IMR-90 (cell line): ENCODE data around the gene RAB34. TPM values are rescaled to one million over a fixed set of nuclear protein-coding genes. Genes with fewer than 3 reads are reported as not detected.

Source experiments
- ATAC-seq: fragments of 200-7000 bp; cut with Tn5 transposase; 2 replicates; pipeline ENCODE4 v1.9.1; 2020; ENCODE audit warnings: low read depth, mild to moderate bottlenecking, moderate library complexity
- BruUV-seq: library from RNA; stranded (reverse); fragments of 400-500 nt; replicated peaks from 2 replicates; lab custom pipeline; 2021; lab: Mats Ljungman, UMichigan
- CTCF ChIA-PET: fragments of 300-600 bp; formaldehyde crosslinking; extraction: SDS; loops from one replicate; lab custom pipeline; 2021; ENCODE audit warnings: antibody characterized with exemption; lab: Yijun Ruan, JAX
- POLR2A ChIA-PET: fragments of 300-600 bp; sonication (Branson Sonifier 250); formaldehyde crosslinking; loops from one replicate; lab custom pipeline; 2022; ENCODE audit warnings: antibody characterized with exemption; ENCODE audit not compliant: unreplicated experiment; lab: Charles Lee
- DNase-seq: peaks from one replicate; pipeline ENCODE4 v3.0.0; 2013
- H2AFZ ChIP-seq: replicated peaks from 2 replicates; pipeline ENCODE3; 2013; ENCODE audit warnings: low read length, mild to moderate bottlenecking; ENCODE audit not compliant: poor library complexity
- H2AK5ac ChIP-seq: 2 replicates; pipeline ENCODE4 v1.6.1; 2013; ENCODE audit warnings: low read depth, low read length, inconsistent platforms
- H2AK9ac ChIP-seq: replicated peaks from 2 replicates; pipeline ENCODE3; 2013; ENCODE audit warnings: mild to moderate bottlenecking, low read depth, low read length, moderate library complexity; ENCODE audit not compliant: poor library complexity
- H2BK120ac ChIP-seq: 2 replicates; pipeline ENCODE4 v1.6.1; 2013; ENCODE audit warnings: low read depth, low read length, inconsistent platforms
- H2BK15ac ChIP-seq: 3 replicates; pipeline ENCODE4 v1.6.1; 2013; ENCODE audit warnings: low read depth, low read length, inconsistent platforms
- H2BK20ac ChIP-seq: 2 replicates; pipeline ENCODE4 v1.6.1; 2013; ENCODE audit warnings: low read depth, mild to moderate bottlenecking, inconsistent platforms, low read length, moderate library complexity
- H2BK5ac ChIP-seq: 2 replicates; pipeline ENCODE4 v1.6.1; 2013; ENCODE audit warnings: mild to moderate bottlenecking, low read depth, low read length, inconsistent platforms; ENCODE audit not compliant: poor library complexity, severe bottlenecking
- H3K14ac ChIP-seq: replicated peaks from 2 replicates; pipeline ENCODE4 v1.6.1; 2013; ENCODE audit warnings: low read depth, low read length, inconsistent platforms
- H3K18ac ChIP-seq: 2 replicates; pipeline ENCODE4 v1.6.1; 2013; ENCODE audit warnings: low read depth, low read length, control low read depth
- H3K23ac ChIP-seq: 2 replicates; pipeline ENCODE4 v1.6.1; 2013; ENCODE audit warnings: low read depth, low read length, inconsistent platforms
- H3K27ac ChIP-seq: 2 replicates; pipeline ENCODE4 v1.5.1; 2013; ENCODE audit warnings: mild to moderate bottlenecking, control low read depth, low read length; ENCODE audit not compliant: insufficient read depth
- H3K27me3 ChIP-seq: 2 replicates; pipeline ENCODE4 v1.6.1; 2013; ENCODE audit warnings: low read length; ENCODE audit not compliant: control insufficient read depth, insufficient read depth
- H3K36me3 ChIP-seq: 2 replicates; pipeline ENCODE4 v1.6.1; 2013; ENCODE audit warnings: low read length, mixed read lengths; ENCODE audit not compliant: control insufficient read depth, insufficient read depth
- H3K4ac ChIP-seq: 2 replicates; pipeline ENCODE4 v1.6.1; 2013; ENCODE audit warnings: low read depth, low read length, inconsistent platforms
- H3K4me1 ChIP-seq: 2 replicates; pipeline ENCODE4 v1.6.1; 2013; ENCODE audit warnings: low read length, mixed read lengths; ENCODE audit not compliant: control insufficient read depth, insufficient read depth
- H3K4me2 ChIP-seq: 2 replicates; pipeline ENCODE4 v1.6.1; 2013; ENCODE audit warnings: low read depth, mild to moderate bottlenecking, control low read depth, low read length, moderate library complexity
- H3K4me3 ChIP-seq: 2 replicates; pipeline ENCODE4 v1.5.1; 2013; ENCODE audit warnings: low read depth, mild to moderate bottlenecking, control low read depth, low read length, moderate library complexity; ENCODE audit not compliant: insufficient read depth
- H3K56ac ChIP-seq: 2 replicates; pipeline ENCODE4 v1.6.1; 2013; ENCODE audit warnings: low read length, inconsistent platforms; ENCODE audit not compliant: insufficient read depth; ENCODE audit errors: extremely low read depth
- H3K79me1 ChIP-seq, 2 experiments: 2 replicates each; pipeline ENCODE4 v1.6.1; 2013; ENCODE audit warnings: low read length in 2 of 2, inconsistent platforms in 1 of 2, low read depth in 1 of 2
- H3K9ac ChIP-seq: 2 replicates; pipeline ENCODE4 v1.6.1; 2013; ENCODE audit warnings: low read depth, low read length, control low read depth
- H3K9me1 ChIP-seq: 2 replicates; pipeline ENCODE4 v1.6.1; 2013; ENCODE audit warnings: low read length, inconsistent platforms; ENCODE audit not compliant: insufficient read depth
- H3K9me3 ChIP-seq: 2 replicates; pipeline ENCODE4 v1.6.1; 2013; ENCODE audit warnings: low read length; ENCODE audit not compliant: control insufficient read depth, insufficient read depth
- H4K20me1 ChIP-seq: 2 replicates; pipeline ENCODE4 v1.6.1; 2013; ENCODE audit warnings: low read length, inconsistent platforms; ENCODE audit not compliant: insufficient read depth
- H4K5ac ChIP-seq: 2 replicates; pipeline ENCODE4 v1.6.1; 2013; ENCODE audit warnings: mild to moderate bottlenecking, low read depth, low read length, control low read depth
- H4K8ac ChIP-seq, 2 experiments: 2 replicates each; pipeline ENCODE4 v1.6.1; 2013; ENCODE audit warnings: low read depth in 2 of 2, low read length in 2 of 2, control low read depth in 1 of 2, inconsistent platforms in 1 of 2
- H4K91ac ChIP-seq: 2 replicates; pipeline ENCODE4 v1.6.1; 2013; ENCODE audit warnings: low read depth, low read length, inconsistent platforms; ENCODE audit not compliant: insufficient read depth
- MAZ ChIP-seq: IDR thresholded peaks from 2 replicates; pipeline ENCODE4 v1.6.1; 2012; ENCODE audit warnings: low read depth, mild to moderate bottlenecking, low read length, improper control_type of control experiment, moderate library complexity, borderline replicate concordance
- RCOR1 ChIP-seq: IDR thresholded peaks from 2 replicates; pipeline ENCODE4 v1.6.1; 2012; ENCODE audit warnings: mild to moderate bottlenecking, low read length, improper control_type of control experiment; ENCODE audit not compliant: insufficient replicate concordance
- WGBS, 2 experiments: methylation state at CpG; one replicate each; pipeline versions ENCODE4 v1.1.5 to v1.1.7; 2013; ENCODE audit warnings: missing lambda C conversion rate in 2 of 2; ENCODE audit not compliant: insufficient read length in 1 of 2; ENCODE audit errors: extremely low coverage in 2 of 2; 5-methylcytosine and 5-hydroxymethylcytosine counted together
- dilution Hi-C: fragments of 300-500 bp; cut with HindIII; formaldehyde crosslinking; loops from one replicate; pipeline ENCODE4 v1.14.3; 2018; ENCODE audit warnings: low sequenced_read_pairs; ENCODE audit not compliant: unreplicated experiment
- in situ Hi-C: fragments of 300-500 bp; cut with MboI; formaldehyde crosslinking; loops from 3 replicates; pipeline ENCODE4 v1.14.3; 2019; ENCODE audit warnings: low sequenced_read_pairs, inconsistent platforms, mixed read lengths
- intact Hi-C: fragments of 100-400 bp; cut with micrococcal nuclease; formaldehyde crosslinking; loops from 2 replicates; pipeline ENCODE4 v1.10.0; 2022
- polyA plus RNA-seq, 3 experiments: library from polyadenylated mRNA; depleted of rRNA; stranded (reverse); fragments of >200 nt; gene quantifications; 2 replicates each; pipeline ENCODE4 v1.2.3, GENCODE V29; 2012; ENCODE audit warnings: low replicate concordance in 1 of 3
- total RNA-seq: library from RNA; depleted of rRNA; stranded (reverse); fragments of >200 nt; gene quantifications from 2 replicates; pipeline ENCODE4 v1.2.3, GENCODE V29; 2012
- TF ChIP-seq, protein P1 (sequence below): conservative IDR thresholded peaks from 2 replicates; pipeline ENCODE4 v1.5.1; 2012; ENCODE audit warnings: mild to moderate bottlenecking, low read depth, low read length, improper control_type of control experiment

Gene RAB34
- total and polyA plus RNA-seq, 2 of the 4 experiments (the other 2 are of a cell fraction), result 351 to 387 TPM

DNA sequence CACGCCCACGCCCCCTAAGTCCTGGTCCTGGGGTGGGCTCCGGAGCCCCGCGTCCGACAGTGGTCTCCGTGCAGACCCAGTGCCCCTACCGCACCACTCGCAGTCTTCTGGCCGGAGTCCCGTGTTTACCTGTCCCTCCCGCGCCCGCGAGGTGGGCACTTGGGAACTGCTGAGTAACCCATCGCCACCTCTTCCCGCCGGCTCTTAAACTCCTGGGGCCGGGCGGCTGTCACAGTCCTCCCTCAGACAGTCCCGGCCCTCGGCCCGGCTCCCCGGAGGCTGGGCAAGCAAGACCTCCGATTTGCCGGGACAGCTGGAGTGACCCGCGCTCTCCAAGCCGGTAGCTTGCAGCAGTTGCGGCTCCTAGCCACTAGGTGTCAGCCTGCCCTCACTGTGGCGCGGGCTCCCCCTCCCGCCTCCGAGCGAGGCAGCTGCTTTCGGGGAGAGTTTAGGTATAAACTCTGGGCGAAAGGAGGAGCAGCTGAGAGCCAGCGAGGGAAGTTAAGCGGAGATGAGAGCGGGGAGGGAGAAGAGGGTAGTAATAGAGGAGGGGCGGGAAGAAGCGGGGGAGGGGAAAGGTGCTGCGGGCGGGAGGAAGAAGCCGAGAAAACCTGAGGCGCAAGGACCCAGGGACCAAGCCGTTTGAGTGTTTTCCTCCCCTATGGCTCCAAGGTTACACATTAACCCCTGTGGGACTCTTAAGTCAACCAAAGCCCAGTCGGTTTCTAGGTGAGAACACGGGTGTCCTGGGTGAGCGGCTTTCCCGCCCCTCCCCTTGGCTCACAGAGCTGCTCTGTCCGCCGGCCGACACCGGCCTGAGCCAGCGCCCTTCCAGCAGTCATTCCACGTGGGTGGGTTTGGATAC lies 9.2 kb upstream of the RAB34 start (continued):
- TF ChIP-seq MAZ (peak; percentile 98), RCOR1 (peak; percentile 39)

DNA sequence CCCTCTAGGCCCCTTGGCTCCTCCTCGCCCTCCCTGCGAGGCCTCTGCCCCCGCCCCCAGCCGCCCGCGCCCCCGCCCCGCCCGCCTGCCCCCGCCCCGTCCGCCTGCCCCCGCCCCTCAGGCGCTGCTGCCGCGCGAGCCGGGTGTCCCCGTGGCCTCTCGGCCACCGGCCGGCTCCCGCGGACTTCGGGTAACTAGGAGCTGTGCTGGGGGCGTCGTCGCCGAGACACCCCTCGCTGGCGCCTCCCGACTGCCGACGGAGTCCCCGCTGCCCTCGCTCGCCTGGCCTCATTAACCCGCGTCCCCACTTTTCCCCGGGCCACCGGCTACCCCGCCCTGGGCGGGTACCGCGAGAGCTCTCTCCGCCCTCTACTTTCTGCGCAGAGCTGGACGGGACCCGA lies 8.6 kb upstream of the RAB34 start, which contains the start of gene TLCD1:
Gene TLCD1 (minus strand): TSS at position 8 of the 401 bp plus-strand sequence. CDS start 136 bp downstream, outside the sequence.
- Histone ChIP-seq H3K23ac (peak within 1 kb of the TSS; percentile 79), H3K27ac (peak within 1 kb of the TSS; percentile 74), H3K79me1 (peaks cover 10 to 44% of the 10 kb centered on the region in 2 experiments; a peak in 3 of 4 replicates), H3K27me3 (no peaks in the 10 kb centered on the region), H2BK5ac (peak within 1 kb of the TSS; percentile 80), H4K5ac (peak within 1 kb of the TSS; percentile 75; the same call in 1 of the 2 replicates), H3K4ac (peak within 1 kb of the TSS; percentile 88), H2BK15ac (no peak within 1 kb of the TSS), H3K36me3 (peaks cover 32% of the 10 kb centered on the region), H3K18ac (peak within 1 kb of the TSS; percentile 68; the same call in 1 of the 2 replicates), H2AFZ (peak within 1 kb of the TSS; percentile 96), H4K8ac (peak within 1 kb of the TSS; percentile 10 to 59; a peak in 2 of 4 replicates), H3K4me3 (peak within 1 kb of the TSS; percentile 72), H2BK120ac (peak within 1 kb of the TSS; percentile 28; the same call in 1 of the 2 replicates), H3K9me3 (no peaks in the 10 kb centered on the region), H2BK20ac (no peak within 1 kb of the TSS), H3K14ac (peak within 1 kb of the TSS; percentile 80), H3K9ac (peak within 1 kb of the TSS; percentile 68), H2AK9ac (peak within 1 kb of the TSS; percentile 96), H4K91ac (peak within 1 kb of the TSS; percentile 76), H3K56ac (peak within 1 kb of the TSS; percentile 23), H4K20me1 (peaks cover 38% of the 10 kb centered on the region), H3K4me2 (peak within 1 kb of the TSS; percentile 98), H2AK5ac (peak within 1 kb of the TSS; percentile 93), H3K4me1 (peaks cover 12% of the 10 kb centered on the region), H3K9me1 (no peaks in the 10 kb centered on the region)
- DNase-seq (peak; percentile 39), ATAC-seq (peak; percentile 50)
- no TSS peak for BruUV-seq
- TF ChIP-seq MAZ, result peak; percentile 74; the same call in 1 of the 2 replicates
- no peak for TF ChIP-seq RCOR1
- TF ChIP-seq, protein P1, sequence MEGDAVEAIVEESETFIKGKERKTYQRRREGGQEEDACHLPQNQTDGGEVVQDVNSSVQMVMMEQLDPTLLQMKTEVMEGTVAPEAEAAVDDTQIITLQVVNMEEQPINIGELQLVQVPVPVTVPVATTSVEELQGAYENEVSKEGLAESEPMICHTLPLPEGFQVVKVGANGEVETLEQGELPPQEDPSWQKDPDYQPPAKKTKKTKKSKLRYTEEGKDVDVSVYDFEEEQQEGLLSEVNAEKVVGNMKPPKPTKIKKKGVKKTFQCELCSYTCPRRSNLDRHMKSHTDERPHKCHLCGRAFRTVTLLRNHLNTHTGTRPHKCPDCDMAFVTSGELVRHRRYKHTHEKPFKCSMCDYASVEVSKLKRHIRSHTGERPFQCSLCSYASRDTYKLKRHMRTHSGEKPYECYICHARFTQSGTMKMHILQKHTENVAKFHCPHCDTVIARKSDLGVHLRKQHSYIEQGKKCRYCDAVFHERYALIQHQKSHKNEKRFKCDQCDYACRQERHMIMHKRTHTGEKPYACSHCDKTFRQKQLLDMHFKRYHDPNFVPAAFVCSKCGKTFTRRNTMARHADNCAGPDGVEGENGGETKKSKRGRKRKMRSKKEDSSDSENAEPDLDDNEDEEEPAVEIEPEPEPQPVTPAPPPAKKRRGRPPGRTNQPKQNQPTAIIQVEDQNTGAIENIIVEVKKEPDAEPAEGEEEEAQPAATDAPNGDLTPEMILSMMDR, result no peak
- WGBS, 2 experiments, result 0% methylated on average over 24 of the region's 49 CpGs; no CpG with 5 or more reads in 1 of the 2 experiments
- dilution Hi-C loops, result no loop called here
- ChIA-PET POLR2A (interaction anchor here (0.6 to 1.2 kb wide), 5 partner anchors 17 to 224 kb away, joined by 3 to 4 read pairs (median 3); partner anchors contain the start of gene TRAF4), CTCF (interaction anchor here (0.6 to 4.0 kb wide), 27 partner anchors 9 to 390 kb away, joined by 3 to 60 read pairs (median 5); partner anchors contain the start of genes BLTP2, FLOT2 and TRAF4)
- intact Hi-C loops, result loop anchor here (1.0 to 2.0 kb wide), 4 partner anchors 24 to 385 kb away; no protein-coding TSS in a partner anchor
- in situ Hi-C loops, result no loop called here
